Astrocyte of the spinal cord (primary cell): Measurements from ENCODE around the gene SMPD3.

ENCODE experiments used
- DNase-seq: peaks from one replicate; pipeline ENCODE4 v3.0.0; 2011; ENCODE audit warnings: low read depth, low spot score
- H3K4me3 ChIP-seq: 2 replicates; pipeline ENCODE4 v1.5.1; 2011; ENCODE audit warnings: low read depth, mild to moderate bottlenecking, low read length, moderate library complexity
- in situ Hi-C: cut with HindIII; loops from 2 replicates; pipeline ENCODE4 v1.10.0; 2017; ENCODE audit warnings: low sequenced_read_pairs
- TF ChIP-seq, protein P1 (sequence below): IDR thresholded peaks from 2 replicates; pipeline ENCODE4 v1.5.1; 2012; ENCODE audit warnings: low read depth, mild to moderate bottlenecking, low read length, inconsistent platforms

SMPD3 gene

DNA sequence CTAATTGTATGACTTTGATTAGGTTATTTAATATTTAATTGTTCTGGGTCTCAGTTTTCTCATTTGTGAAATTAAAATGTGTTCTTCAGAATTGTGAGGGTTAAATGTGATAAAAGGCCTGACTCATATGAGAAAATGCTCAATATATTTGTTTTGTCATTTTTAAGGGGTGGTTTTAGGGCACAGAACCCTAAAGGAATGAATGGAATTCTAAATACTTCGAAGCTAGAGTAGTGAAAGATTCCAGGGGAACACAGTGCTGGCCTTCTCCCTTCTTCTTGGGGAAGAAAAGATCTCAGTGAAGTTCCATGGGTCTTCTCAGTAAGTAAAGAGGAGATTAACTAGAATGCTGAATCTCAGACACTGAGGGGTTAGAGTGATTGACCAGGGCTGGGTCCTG, 3.9 kb upstream of the SMPD3 start:
- TF ChIP-seq, protein P1, sequence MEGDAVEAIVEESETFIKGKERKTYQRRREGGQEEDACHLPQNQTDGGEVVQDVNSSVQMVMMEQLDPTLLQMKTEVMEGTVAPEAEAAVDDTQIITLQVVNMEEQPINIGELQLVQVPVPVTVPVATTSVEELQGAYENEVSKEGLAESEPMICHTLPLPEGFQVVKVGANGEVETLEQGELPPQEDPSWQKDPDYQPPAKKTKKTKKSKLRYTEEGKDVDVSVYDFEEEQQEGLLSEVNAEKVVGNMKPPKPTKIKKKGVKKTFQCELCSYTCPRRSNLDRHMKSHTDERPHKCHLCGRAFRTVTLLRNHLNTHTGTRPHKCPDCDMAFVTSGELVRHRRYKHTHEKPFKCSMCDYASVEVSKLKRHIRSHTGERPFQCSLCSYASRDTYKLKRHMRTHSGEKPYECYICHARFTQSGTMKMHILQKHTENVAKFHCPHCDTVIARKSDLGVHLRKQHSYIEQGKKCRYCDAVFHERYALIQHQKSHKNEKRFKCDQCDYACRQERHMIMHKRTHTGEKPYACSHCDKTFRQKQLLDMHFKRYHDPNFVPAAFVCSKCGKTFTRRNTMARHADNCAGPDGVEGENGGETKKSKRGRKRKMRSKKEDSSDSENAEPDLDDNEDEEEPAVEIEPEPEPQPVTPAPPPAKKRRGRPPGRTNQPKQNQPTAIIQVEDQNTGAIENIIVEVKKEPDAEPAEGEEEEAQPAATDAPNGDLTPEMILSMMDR = no peak
- no peak overlapping the region for H3K4me3 ChIP-seq
- DNase-seq = no peak
- in situ Hi-C loops = no loop called here

- H3K4me3 ChIP-seq = no peak overlapping the region
- DNase-seq = no peak
- in situ Hi-C loops = no loop called here
- TF ChIP-seq, protein P1 = no peak
Measured at GRCh38 chr16:68451676-68452075, 3.4 kb upstream of the SMPD3 start.

DNA sequence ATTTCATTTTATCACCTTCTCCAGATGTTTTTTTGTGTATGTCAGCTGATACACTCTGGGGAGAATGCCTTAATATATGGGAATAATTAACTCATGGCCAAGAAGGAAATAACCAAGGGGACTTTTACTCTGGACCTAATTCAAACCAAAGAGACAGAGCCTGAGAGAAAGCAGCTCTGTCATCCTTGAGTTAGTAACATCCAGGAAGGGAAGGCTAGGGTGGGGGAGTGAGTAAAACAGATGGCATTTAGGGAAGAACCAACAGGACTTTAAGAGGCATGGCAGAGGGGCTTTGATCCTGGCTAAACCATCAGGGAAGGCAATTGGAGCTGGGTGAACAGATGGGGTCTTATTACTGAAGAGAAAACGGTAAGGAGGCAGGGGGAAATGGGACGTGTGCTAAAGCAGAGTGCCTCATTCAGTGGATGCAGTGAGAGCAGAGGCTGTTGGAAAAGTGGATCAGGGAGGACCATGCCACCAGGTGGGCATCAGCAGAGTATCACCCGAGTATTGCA, 2.5 kb upstream of the SMPD3 start:
- TF ChIP-seq, protein P1 = no peak
- DNase-seq = no peak
- no peak overlapping the region for H3K4me3 ChIP-seq
- in situ Hi-C loops = no loop called here

- DNase-seq = no peak
- in situ Hi-C loops = no loop called here
- peak overlapping the region; percentile 30 for H3K4me3 ChIP-seq
- TF ChIP-seq, protein P1 = no peak
Measured at GRCh38 chr16:68447653-68448359, 502 bp downstream of the SMPD3 start.

GRCh38 chr16:68446681-68447652, 1.3 kb downstream of the SMPD3 start:
- TF ChIP-seq, protein P1 = no peak
- in situ Hi-C loops = no loop called here
- H3K4me3 ChIP-seq = no peak overlapping the region
- no peak for DNase-seq

DNA sequence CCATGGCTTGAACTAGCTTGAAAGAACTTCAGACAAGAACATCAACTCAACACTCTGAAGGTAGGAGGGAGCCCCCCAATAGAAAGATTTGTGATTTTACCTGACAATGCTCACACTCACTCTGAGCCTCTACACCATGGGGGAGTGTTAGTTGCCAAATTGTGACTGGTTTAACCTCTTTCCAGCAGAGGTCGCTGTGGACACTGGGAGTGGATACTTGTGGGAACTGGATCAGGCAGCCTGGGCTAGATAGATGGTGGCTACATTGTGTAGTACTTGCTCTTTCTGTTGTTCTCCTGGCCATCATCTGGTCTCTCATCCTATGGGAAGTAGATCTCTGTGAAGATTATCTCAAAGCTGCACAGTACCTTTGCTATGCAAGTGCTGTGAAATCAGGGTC, 2.9 kb downstream of the SMPD3 start:
- H3K4me3 ChIP-seq = no peak overlapping the region
- in situ Hi-C loops = no loop called here
- TF ChIP-seq, protein P1 = peak; percentile 28
- DNase-seq = no peak
